Measurements from ENCODE around the gene GDPGP1.

- TF ChIP-seq CTCF (IDR thresholded peaks at IDR 0.05; ENCODE audit: low read depth, low read length, missing input control) (no peak), YY1 (IDR thresholded peaks at IDR 0.05) (no peak), REST (IDR thresholded peaks at IDR 0.05) (no peak), TAF1 (conservative IDR thresholded peaks at IDR 0.05) (no peak), HNF4A (conservative IDR thresholded peaks at IDR 0.05) (no peak), GABPA (IDR thresholded peaks at IDR 0.05 in 1 of 2, conservative IDR thresholded peaks at IDR 0.05 in 1 of 2) (no peak), JUND (IDR thresholded peaks at IDR 0.05) (no peak), SP1 (IDR thresholded peaks at IDR 0.05) (no peak), HNF4G (IDR thresholded peaks at IDR 0.05) (no peak), MAX (IDR thresholded peaks at IDR 0.05) (no peak), RXRA (IDR thresholded peaks at IDR 0.05) (no peak), EGR1 (IDR thresholded peaks at IDR 0.05; ENCODE audit: low read depth in 2 of 2) (no peak), ATF3 (IDR thresholded peaks at IDR 0.05) (no peak)
Measured at GRCh38 chr15:90230610-90231009, 3.4 kb upstream of the GDPGP1 start.
